A673 (cell line): ENCODE data around the gene MSL1.

ENCODE experiments used
- CTCF ChIP-seq: fragments of 300-800, 200-600 bp; sonication (generic); conservative IDR thresholded peaks from 2 replicates; pipeline ENCODE4 v1.5.1; 2017; ENCODE audit warnings: low read depth, mild to moderate bottlenecking, antibody characterized with exemption, low read length, moderate library complexity, mixed read lengths
- EZH2 ChIP-seq: fragments of 200-600 bp; sonication (generic); IDR thresholded peaks from 2 replicates; pipeline ENCODE4 v1.6.1; 2017; ENCODE audit warnings: borderline replicate concordance, low read depth, mild to moderate bottlenecking, mixed read lengths, antibody characterized with exemption, low read length; ENCODE audit not compliant: poor library complexity, severe bottlenecking

GRCh38 chr17:40103688-40104087 lies 18.1 kb upstream of the MSL1 start:
- no peak for TF ChIP-seq CTCF
- no peak for TF ChIP-seq EZH2
